Stimulated activated CD8-positive, alpha-beta memory T cell treated with anti-CD3 and anti-CD28 coated beads, Interleukin-12 subunit alpha, Interleukin-12 subunit beta, amount 100 ng/mL, for 4 hours (primary cell): Measurements from ENCODE around the gene THPO.

Experiments
- DNase-seq: peaks from one replicate; pipeline ENCODE4 v3.0.0-alpha.2; 2020; ENCODE audit warnings: low read depth

The THPO gene

GRCh38 chr3:184384856-184385422 lies 6.9 kb upstream of the THPO start:
- DNase-seq = no peak

GRCh38 chr3:184384342-184384741 lies 6.3 kb upstream of the THPO start:
- no peak for DNase-seq

GRCh38 chr3:184383033-184383740 lies 5.2 kb upstream of the THPO start:
- DNase-seq = no peak

- DNase-seq = no peak
These were observed 4.5 kb upstream of the THPO start for GRCh38 chr3:184382326-184383032.

- no peak for DNase-seq
These were observed 3.5 kb upstream of the THPO start for GRCh38 chr3:184381261-184382224.

- no peak for DNase-seq
These were observed 2.7 kb upstream of the THPO start for GRCh38 chr3:184380627-184381260.

GRCh38 chr3:184380185-184380626 lies 2.2 kb upstream of the THPO start:
- DNase-seq = no peak

- DNase-seq = no peak
These were observed 1.6 kb upstream of the THPO start, which contains the start of gene CHRD for GRCh38 chr3:184379358-184380184. Gene CHRD (plus strand): TSS chr3:184380054. CDS start chr3:184380319, 265 bp downstream.

- DNase-seq = no peak
These were observed 797 bp upstream of the THPO start for GRCh38 chr3:184378651-184379357.

GRCh38 chr3:184377374-184377773 lies 633 bp downstream of the THPO start:
- DNase-seq = no peak

- DNase-seq = no peak
These were observed 2.1 kb downstream of the THPO start for GRCh38 chr3:184375747-184376461.

GRCh38 chr3:184373422-184373821 lies 4.6 kb downstream of the THPO start:
- DNase-seq = no peak

- no peak for DNase-seq
These were observed 5.1 kb downstream of the THPO start for GRCh38 chr3:184372911-184373310.

GRCh38 chr3:184372296-184372821 lies 5.6 kb downstream of the THPO start:
- DNase-seq = no peak

- peak; percentile 27 for DNase-seq
These were observed 6.4 kb downstream of the THPO start for GRCh38 chr3:184371570-184372018.

- no peak for DNase-seq
These were observed 9.3 kb downstream of the THPO start for GRCh38 chr3:184368586-184369183.

- DNase-seq = no peak
These were observed 9.9 kb downstream of the THPO start for GRCh38 chr3:184368116-184368515.

GRCh38 chr3:184366619-184367289 lies 11.3 kb downstream of the THPO start:
- no peak for DNase-seq
